Muscle layer of colon (tissue), 2 donors: Measurements from ENCODE around the gene TPT1.
"Not testable (repeated sequence)": the region's sequence is repeated elsewhere in the genome, so short reads cannot be mapped to it uniquely, and the experiment has no call there.

Source experiments
- H3K27ac ChIP-seq: one replicate; pipeline ENCODE4 v1.7.0; 2013; ENCODE audit warnings: low read depth, mild to moderate bottlenecking, low read length, moderate library complexity
- H3K27me3 ChIP-seq, 2 donors: one replicate each; pipeline ENCODE4 v1.7.0; 2013; ENCODE audit warnings: low read length in 2 of 2, mild to moderate bottlenecking in 2 of 2; ENCODE audit not compliant: insufficient read depth in 2 of 2, control insufficient read depth in 1 of 2
- H3K36me3 ChIP-seq: one replicate; pipeline ENCODE4 v1.7.0; 2013; ENCODE audit warnings: mild to moderate bottlenecking, low read length; ENCODE audit not compliant: insufficient read depth
- H3K4me1 ChIP-seq: one replicate; pipeline ENCODE4 v1.7.0; 2013; ENCODE audit warnings: mild to moderate bottlenecking, low read length; ENCODE audit not compliant: insufficient read depth
- H3K4me3 ChIP-seq, 2 donors: one replicate each; pipeline ENCODE4 v1.7.0; 2013; ENCODE audit warnings: low read length in 2 of 2, low read depth in 1 of 2, mild to moderate bottlenecking in 1 of 2, moderate library complexity in 1 of 2
- H3K9ac ChIP-seq: one replicate; pipeline ENCODE4 v1.7.0; 2013; ENCODE audit warnings: low read length
- H3K9me3 ChIP-seq: one replicate; pipeline ENCODE4 v1.7.0; 2013; ENCODE audit warnings: mild to moderate bottlenecking, low read length
- donor health status: abdominal sarcoma.
- donor health status: Adenocarcinoma of cecum.

TPT1 gene

GRCh38 chr13:45378786-45379185, 37.8 kb upstream of the TPT1 start:
- H3K36me3 ChIP-seq, H3K4me3 ChIP-seq, H3K9ac ChIP-seq, H3K9me3 ChIP-seq, H3K27me3 ChIP-seq, H3K27ac ChIP-seq, H3K4me1 ChIP-seq: not testable (repeated sequence)

DNA sequence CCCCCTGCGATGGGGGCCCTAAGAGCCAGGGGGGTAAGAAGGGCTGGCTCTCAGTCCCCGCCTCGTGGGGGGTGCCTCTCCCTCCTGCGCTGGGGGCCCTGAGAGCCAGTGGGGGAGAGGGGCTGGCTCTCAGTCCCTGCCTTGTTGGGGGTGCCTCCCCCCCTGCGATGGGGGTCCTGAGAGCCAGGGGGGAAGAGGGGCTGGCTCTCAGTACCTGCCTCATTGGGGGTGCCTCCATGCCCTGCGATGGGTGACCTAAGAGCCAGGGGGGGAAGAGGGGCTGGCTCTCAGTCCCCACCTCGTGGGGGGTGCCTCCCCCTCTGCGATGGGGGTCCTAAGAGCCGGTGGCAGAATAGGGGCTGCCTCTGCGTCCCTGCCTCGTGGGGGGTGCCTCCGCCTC, 36.3 kb upstream of the TPT1 start:
- not testable (repeated sequence) for H3K9ac ChIP-seq, H3K27ac ChIP-seq, H3K27me3 ChIP-seq, H3K4me3 ChIP-seq, H3K9me3 ChIP-seq, H3K4me1 ChIP-seq, H3K36me3 ChIP-seq

DNA sequence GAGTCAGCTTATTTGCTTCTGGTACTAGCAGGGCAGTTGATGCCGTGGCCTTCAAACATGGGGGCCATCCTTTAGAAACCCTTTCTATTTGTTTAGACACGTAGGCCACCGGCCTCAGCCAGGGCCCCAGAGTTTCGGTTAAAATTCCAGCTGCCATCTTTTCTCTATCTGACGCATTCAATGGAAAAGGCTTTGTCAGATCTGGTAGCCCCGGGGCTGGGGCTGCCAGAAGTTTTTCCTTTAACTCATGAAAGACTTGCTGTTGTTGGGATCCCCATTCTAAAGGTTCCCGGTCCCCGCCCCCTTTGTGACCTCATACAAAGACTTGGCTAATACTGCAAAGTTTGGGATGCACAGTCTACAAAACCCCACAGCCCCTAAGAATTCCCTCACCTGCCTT, 35.7 kb upstream of the TPT1 start:
- not testable (repeated sequence) for H3K9ac ChIP-seq, H3K36me3 ChIP-seq, H3K4me1 ChIP-seq

GRCh38 chr13:45374917-45375316, 33.9 kb upstream of the TPT1 start:
- H3K36me3 ChIP-seq: no peaks in the 10 kb centered on the region
- H3K4me3 ChIP-seq: no peak overlapping the region
- no peaks in the 10 kb centered on the region for H3K9me3 ChIP-seq
- H3K4me1 ChIP-seq: peaks cover 9% of the 10 kb centered on the region
- no peak overlapping the region for H3K27ac ChIP-seq
- no peak overlapping the region for H3K9ac ChIP-seq
- no peaks in the 10 kb centered on the region for H3K27me3 ChIP-seq

More for the DNA sequence above, 35.7 kb upstream of the TPT1 start:
- H3K27me3 ChIP-seq, H3K4me3 ChIP-seq, H3K27ac ChIP-seq, H3K9me3 ChIP-seq: not testable (repeated sequence)

GRCh38 chr13:45373162-45373547, 32.2 kb upstream of the TPT1 start:
- H3K27ac ChIP-seq: no peak overlapping the region
- no peaks in the 10 kb centered on the region for H3K36me3 ChIP-seq
- no peaks in the 10 kb centered on the region for H3K9me3 ChIP-seq
- no peak overlapping the region for H3K4me3 ChIP-seq
- H3K27me3 ChIP-seq: no peaks in the 10 kb centered on the region
- peaks cover 9% of the 10 kb centered on the region for H3K4me1 ChIP-seq
- H3K9ac ChIP-seq: no peak overlapping the region

- H3K4me1 ChIP-seq: peaks cover 9% of the 10 kb centered on the region
- H3K27ac ChIP-seq: no peak overlapping the region
- no peaks in the 10 kb centered on the region for H3K36me3 ChIP-seq
- no peaks in the 10 kb centered on the region for H3K27me3 ChIP-seq
- H3K9me3 ChIP-seq: no peaks in the 10 kb centered on the region
- H3K9ac ChIP-seq: no peak overlapping the region
- no peak overlapping the region for H3K4me3 ChIP-seq
These were observed 31.5 kb upstream of the TPT1 start for GRCh38 chr13:45372189-45373161.

GRCh38 chr13:45370922-45371406, 30.0 kb upstream of the TPT1 start:
- Histone ChIP-seq H3K27ac (no peak overlapping the region), H3K9ac (no peak overlapping the region), H3K4me3 (peak overlapping the region; percentile 4 to 47), H3K4me1 (peaks cover 9% of the 10 kb centered on the region), H3K36me3 (no peaks in the 10 kb centered on the region), H3K9me3 (no peaks in the 10 kb centered on the region), H3K27me3 (no peaks in the 10 kb centered on the region)

DNA sequence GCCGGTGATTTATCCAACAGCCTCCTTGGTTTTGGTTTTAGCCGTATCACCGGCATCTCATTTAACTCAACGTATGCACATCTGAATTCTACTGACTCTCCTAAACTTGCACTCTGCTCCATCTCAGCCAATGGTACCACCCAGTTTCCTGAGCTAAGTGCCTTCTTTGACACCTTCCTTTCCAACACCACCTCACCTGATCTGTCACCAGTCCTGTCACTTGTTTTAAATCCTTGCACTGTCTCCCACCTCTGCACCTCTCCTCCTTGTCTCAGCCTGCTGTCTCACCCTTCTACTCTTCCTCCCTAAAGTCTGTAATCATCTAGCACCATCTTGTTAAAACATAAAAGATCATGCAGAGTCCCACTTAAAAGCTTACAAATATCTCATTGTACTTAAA, 28.1 kb upstream of the TPT1 start:
- no peak overlapping the region for H3K9ac ChIP-seq
- peaks cover 7% of the 10 kb centered on the region for H3K36me3 ChIP-seq
- H3K4me1 ChIP-seq: peaks cover 9% of the 10 kb centered on the region
- no peaks in the 10 kb centered on the region for H3K9me3 ChIP-seq
- H3K27me3 ChIP-seq: no peaks in the 10 kb centered on the region
- no peak overlapping the region for H3K27ac ChIP-seq
- H3K4me3 ChIP-seq: no peak overlapping the region

- Histone ChIP-seq H3K36me3 (peaks cover 11% of the 10 kb centered on the region), H3K27me3 (no peaks in the 10 kb centered on the region), H3K27ac (no peak overlapping the region), H3K4me3 (no peak overlapping the region), H3K9ac (no peak overlapping the region), H3K9me3 (no peaks in the 10 kb centered on the region), H3K4me1 (peaks cover 9% of the 10 kb centered on the region)
These were observed 27.6 kb upstream of the TPT1 start for GRCh38 chr13:45368571-45368970.

DNA sequence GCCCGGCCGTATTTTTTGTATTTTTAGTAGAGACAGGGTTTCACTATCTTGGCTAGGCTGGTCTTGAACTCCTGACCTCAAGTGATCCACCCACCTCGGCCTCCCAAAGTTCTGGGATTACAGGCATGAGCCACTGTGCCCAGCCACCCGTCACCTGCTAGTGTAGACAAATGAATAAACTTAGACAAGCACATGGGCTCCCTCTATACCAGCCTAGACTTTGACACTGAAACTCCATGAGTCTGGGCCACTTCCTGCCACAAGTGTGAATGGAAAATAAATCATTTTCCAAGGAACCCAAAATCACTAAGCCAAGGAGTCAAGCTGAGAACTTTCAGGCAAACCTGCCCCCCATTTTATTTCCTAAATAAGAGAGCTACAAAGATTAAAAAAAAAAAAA, 27.0 kb upstream of the TPT1 start:
- Histone ChIP-seq H3K4me3 (no peak overlapping the region), H3K4me1 (peaks cover 9% of the 10 kb centered on the region), H3K27me3 (no peaks in the 10 kb centered on the region), H3K36me3 (peaks cover 11% of the 10 kb centered on the region), H3K9ac (no peak overlapping the region), H3K27ac (no peak overlapping the region), H3K9me3 (no peaks in the 10 kb centered on the region)

DNA sequence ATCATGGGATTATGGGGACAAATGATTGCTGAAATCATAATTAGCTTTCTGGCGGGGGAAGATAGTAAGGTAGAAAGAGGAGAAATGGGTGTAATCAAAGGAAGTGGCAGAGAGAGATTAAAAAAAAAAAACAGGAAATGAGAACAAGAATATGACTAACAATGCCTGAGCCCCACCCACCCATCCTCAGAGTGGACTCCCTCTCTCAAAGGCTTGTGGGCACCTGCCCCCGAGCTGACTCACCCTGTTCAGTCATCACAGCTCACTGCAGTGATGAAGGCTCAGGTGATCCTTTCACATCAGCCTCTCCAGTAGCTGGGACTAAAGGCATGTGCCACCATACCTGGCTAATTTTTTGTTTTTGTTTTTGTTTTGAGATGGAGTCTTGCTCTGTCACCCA, 26.4 kb upstream of the TPT1 start:
- no peaks in the 10 kb centered on the region for H3K27me3 ChIP-seq
- H3K27ac ChIP-seq: no peak overlapping the region
- H3K4me1 ChIP-seq: peaks cover 9% of the 10 kb centered on the region
- no peak overlapping the region for H3K9ac ChIP-seq
- no peaks in the 10 kb centered on the region for H3K9me3 ChIP-seq
- H3K4me3 ChIP-seq: no peak overlapping the region
- H3K36me3 ChIP-seq: peaks cover 11% of the 10 kb centered on the region

- no peak overlapping the region for H3K27ac ChIP-seq
- H3K36me3 ChIP-seq: peaks cover 11% of the 10 kb centered on the region
- H3K9me3 ChIP-seq: no peaks in the 10 kb centered on the region
- H3K4me3 ChIP-seq: no peak overlapping the region
- no peaks in the 10 kb centered on the region for H3K4me1 ChIP-seq
- H3K9ac ChIP-seq: no peak overlapping the region
- no peaks in the 10 kb centered on the region for H3K27me3 ChIP-seq
These were observed 24.5 kb upstream of the TPT1 start for GRCh38 chr13:45365558-45365885.
